Kidney glomerular epithelial cell (primary cell): Measurements from ENCODE around the gene IGF2BP3.

Source experiments
- DNase-seq: peaks from one replicate; lab custom pipeline; 2025; lab: John Stamatoyannopoulos, UW

The IGF2BP3 gene

GRCh38 chr7:23295401-23295697 lies 174.9 kb downstream of the IGF2BP3 start:
- no peak for DNase-seq

GRCh38 chr7:23294549-23295400 lies 175.5 kb downstream of the IGF2BP3 start:
- DNase-seq = no peak

GRCh38 chr7:23293500-23294073 lies 176.7 kb downstream of the IGF2BP3 start:
- no peak for DNase-seq

- no peak for DNase-seq
These were observed 177.7 kb downstream of the IGF2BP3 start for GRCh38 chr7:23292623-23293022.

GRCh38 chr7:23291957-23292560 lies 178.2 kb downstream of the IGF2BP3 start:
- no peak for DNase-seq

GRCh38 chr7:23290993-23291392 lies 179.3 kb downstream of the IGF2BP3 start:
- no peak for DNase-seq

GRCh38 chr7:23287612-23288011 lies 182.7 kb downstream of the IGF2BP3 start:
- DNase-seq = no peak

GRCh38 chr7:23285657-23286646 lies 184.3 kb downstream of the IGF2BP3 start:
- DNase-seq = no peak

- no peak for DNase-seq
These were observed 185.4 kb downstream of the IGF2BP3 start for GRCh38 chr7:23284871-23285270.

- no peak for DNase-seq
These were observed 187.2 kb downstream of the IGF2BP3 start for GRCh38 chr7:23283086-23283485.

- DNase-seq = no peak
These were observed 190.3 kb downstream of the IGF2BP3 start for GRCh38 chr7:23279819-23280525.

GRCh38 chr7:23277359-23277989 lies 192.8 kb downstream of the IGF2BP3 start:
- peak; percentile 82 for DNase-seq

- no peak for DNase-seq
These were observed 193.3 kb downstream of the IGF2BP3 start for GRCh38 chr7:23276947-23277346.

- no peak for DNase-seq
These were observed 193.9 kb downstream of the IGF2BP3 start for GRCh38 chr7:23276376-23276775.

GRCh38 chr7:23275912-23276311 lies 194.4 kb downstream of the IGF2BP3 start:
- no peak for DNase-seq

GRCh38 chr7:23273141-23273599 lies 197.1 kb downstream of the IGF2BP3 start:
- peak; percentile 96 for DNase-seq

- DNase-seq = no peak
These were observed 198.0 kb downstream of the IGF2BP3 start for GRCh38 chr7:23272275-23272674.

GRCh38 chr7:23268746-23269145 lies 201.5 kb downstream of the IGF2BP3 start:
- DNase-seq = no peak

- no peak for DNase-seq
These were observed 202.1 kb downstream of the IGF2BP3 start for GRCh38 chr7:23268167-23268566.

- no peak for DNase-seq
These were observed 202.9 kb downstream of the IGF2BP3 start for GRCh38 chr7:23267357-23267756.

GRCh38 chr7:23266918-23267317 lies 203.4 kb downstream of the IGF2BP3 start:
- DNase-seq = no peak
